Activated CD4-positive, alpha-beta T cell treated with anti-CD3 and anti-CD28 coated beads for 36 hours (primary cell): ENCODE measurements around the gene FMR1. TPM values are rescaled to one million over a fixed set of nuclear protein-coding genes. Genes with fewer than 3 reads are reported as not detected.
A peak's percentile ranks its signal among the peaks of the same experiment; 100 is the strongest.

ENCODE experiments used
- ATAC-seq: fragments of 200-7000 bp; cut with Tn5 transposase; one replicate; pipeline ENCODE4 v1.10.0; 2021; ENCODE audit warnings: mild to moderate bottlenecking, moderate library complexity
- CTCF ChIA-PET: fragments of 350-600 bp; sonication (Branson Sonifier 250); formaldehyde crosslinking; loops from one replicate; lab custom pipeline; 2021; ENCODE audit warnings: antibody characterized with exemption; lab: Charles Lee
- POLR2A ChIA-PET: fragments of 350-600 bp; sonication (Branson Sonifier 250); formaldehyde crosslinking; loops from one replicate; lab custom pipeline; 2021; ENCODE audit warnings: antibody characterized with exemption, inconsistent platforms; lab: Charles Lee
- DNase-seq: peaks from one replicate; pipeline ENCODE4 v3.0.0-alpha.2; 2020
- H3K27ac Mint-ChIP-seq: one replicate; pipeline ENCODE4 v1.8.0; 2021; ENCODE audit warnings: mixed read lengths
- H3K27me3 Mint-ChIP-seq: one replicate; pipeline ENCODE4 v1.8.0; 2021; ENCODE audit warnings: mixed read lengths
- H3K36me3 Mint-ChIP-seq: one replicate; pipeline ENCODE4 v1.8.0; 2021; ENCODE audit warnings: low read depth, mixed read lengths
- H3K4me1 Mint-ChIP-seq: one replicate; pipeline ENCODE4 v1.8.0; 2021; ENCODE audit warnings: mixed read lengths
- H3K4me3 Mint-ChIP-seq: one replicate; pipeline ENCODE4 v1.8.0; 2021; ENCODE audit warnings: mild to moderate bottlenecking, moderate library complexity, mixed read lengths
- H3K9me3 Mint-ChIP-seq: one replicate; pipeline ENCODE4 v1.8.0; 2021; ENCODE audit warnings: low read depth, mixed read lengths
- intact Hi-C, 2 experiments: fragments of 100-400 bp; cut with DNase I in 1 of 2; cut with micrococcal nuclease in 1 of 2; formaldehyde crosslinking; loops; one replicate each; pipeline versions ENCODE4 v1.14.2 to v1.15.1; 2022 to 2024; cut with DNase I, micrococcal nuclease
- total RNA-seq, 2 experiments: library from RNA; stranded (reverse); gene quantifications; one replicate each; pipeline ENCODE4 v1.2.3, GENCODE V29; 2021

The FMR1 gene
- total RNA-seq: 10 to 100 TPM; 30.7 to 32.1 TPM

DNA sequence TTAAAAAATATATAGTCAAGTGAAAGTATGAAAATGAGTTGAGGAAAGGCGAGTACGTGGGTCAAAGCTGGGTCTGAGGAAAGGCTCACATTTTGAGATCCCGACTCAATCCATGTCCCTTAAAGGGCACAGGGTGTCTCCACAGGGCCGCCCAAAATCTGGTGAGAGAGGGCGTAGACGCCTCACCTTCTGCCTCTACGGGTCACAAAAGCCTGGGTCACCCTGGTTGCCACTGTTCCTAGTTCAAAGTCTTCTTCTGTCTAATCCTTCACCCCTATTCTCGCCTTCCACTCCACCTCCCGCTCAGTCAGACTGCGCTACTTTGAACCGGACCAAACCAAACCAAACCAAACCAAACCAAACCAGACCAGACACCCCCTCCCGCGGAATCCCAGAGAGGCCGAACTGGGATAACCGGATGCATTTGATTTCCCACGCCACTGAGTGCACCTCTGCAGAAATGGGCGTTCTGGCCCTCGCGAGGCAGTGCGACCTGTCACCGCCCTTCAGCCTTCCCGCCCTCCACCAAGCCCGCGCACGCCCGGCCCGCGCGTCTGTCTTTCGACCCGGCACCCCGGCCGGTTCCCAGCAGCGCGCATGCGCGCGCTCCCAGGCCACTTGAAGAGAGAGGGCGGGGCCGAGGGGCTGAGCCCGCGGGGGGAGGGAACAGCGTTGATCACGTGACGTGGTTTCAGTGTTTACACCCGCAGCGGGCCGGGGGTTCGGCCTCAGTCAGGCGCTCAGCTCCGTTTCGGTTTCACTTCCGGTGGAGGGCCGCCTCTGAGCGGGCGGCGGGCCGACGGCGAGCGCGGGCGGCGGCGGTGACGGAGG is at the start of gene FMR1:
Gene FMR1 (plus strand): TSS at position 728 of the 831 bp plus-strand sequence. CDS start 261 bp downstream, outside the sequence.
- intact Hi-C loops: loop anchor here (2.0 to 10.0 kb wide), 5 partner anchors 469 to 1723 kb away; partner anchors contain the start of genes AFF2 (in 1 of the 2) and TMEM185A (in 1 of the 2)
- Mint-ChIP-seq H3K27me3 (no peaks in the 10 kb centered on the region), H3K27ac (peak within 1 kb of the TSS; percentile 95), H3K4me1 (peaks cover 28% of the 10 kb centered on the region), H3K4me3 (peak within 1 kb of the TSS; percentile 98), H3K9me3 (no peaks in the 10 kb centered on the region), H3K36me3 (peaks cover 3% of the 10 kb centered on the region)
- DNase-seq (peak; percentile 95), ATAC-seq (peak; percentile 88)
- POLR2A ChIA-PET: interaction anchor here (1.0 kb wide), 1 partner anchor 19 kb away, joined by 3 read pairs; no protein-coding TSS in a partner anchor
- CTCF ChIA-PET: no interaction called here

DNA sequence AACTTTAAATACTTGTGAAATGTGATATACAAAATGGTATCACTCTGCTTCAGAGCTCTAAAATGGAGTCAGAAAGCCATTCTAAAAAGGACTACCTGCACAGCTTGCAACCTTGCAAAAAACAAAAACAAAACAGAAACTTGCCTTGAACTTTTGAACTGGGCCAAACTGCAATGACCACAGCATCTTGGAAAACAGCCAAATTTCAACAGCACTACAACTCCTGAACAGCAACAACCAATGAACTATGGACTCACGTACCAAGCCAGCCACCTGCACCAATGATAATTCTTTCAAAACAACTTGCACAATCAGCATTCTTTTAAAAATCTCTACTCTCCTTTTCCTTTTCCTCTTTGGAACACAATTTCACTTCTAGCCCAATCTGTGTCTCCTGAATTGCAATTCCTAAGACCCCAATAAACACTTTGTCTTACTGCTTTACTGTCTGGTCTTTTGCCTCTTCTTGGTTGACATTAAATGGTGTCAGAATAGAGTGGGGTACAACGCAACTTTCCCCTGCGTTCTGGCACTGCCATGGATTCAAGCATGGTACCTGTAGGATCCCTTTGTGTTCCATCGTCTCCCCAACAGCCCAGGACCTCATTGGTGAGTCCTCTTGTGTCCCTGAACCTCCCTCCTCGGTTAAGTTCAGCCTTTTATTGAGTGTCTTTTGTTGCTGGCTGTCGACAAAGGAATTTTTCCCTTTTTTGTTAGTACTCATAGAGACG is 35.7 kb upstream of the FMR1 start:
- intact Hi-C loops: no loop called here
- H3K27me3 Mint-ChIP-seq: no peaks in the 10 kb centered on the region
- POLR2A ChIA-PET: interaction anchor here (0.6 kb wide), 1 partner anchor 132 kb away, joined by 3 read pairs; no protein-coding TSS in a partner anchor
- no peaks in the 10 kb centered on the region for H3K36me3 Mint-ChIP-seq
- H3K4me3 Mint-ChIP-seq: no peak overlapping the region
- peaks cover 5% of the 10 kb centered on the region for H3K9me3 Mint-ChIP-seq
- CTCF ChIA-PET: no interaction called here
- H3K27ac Mint-ChIP-seq: no peak overlapping the region
- no peaks in the 10 kb centered on the region for H3K4me1 Mint-ChIP-seq
- DNase-seq (no peak), ATAC-seq (no peak)

DNA sequence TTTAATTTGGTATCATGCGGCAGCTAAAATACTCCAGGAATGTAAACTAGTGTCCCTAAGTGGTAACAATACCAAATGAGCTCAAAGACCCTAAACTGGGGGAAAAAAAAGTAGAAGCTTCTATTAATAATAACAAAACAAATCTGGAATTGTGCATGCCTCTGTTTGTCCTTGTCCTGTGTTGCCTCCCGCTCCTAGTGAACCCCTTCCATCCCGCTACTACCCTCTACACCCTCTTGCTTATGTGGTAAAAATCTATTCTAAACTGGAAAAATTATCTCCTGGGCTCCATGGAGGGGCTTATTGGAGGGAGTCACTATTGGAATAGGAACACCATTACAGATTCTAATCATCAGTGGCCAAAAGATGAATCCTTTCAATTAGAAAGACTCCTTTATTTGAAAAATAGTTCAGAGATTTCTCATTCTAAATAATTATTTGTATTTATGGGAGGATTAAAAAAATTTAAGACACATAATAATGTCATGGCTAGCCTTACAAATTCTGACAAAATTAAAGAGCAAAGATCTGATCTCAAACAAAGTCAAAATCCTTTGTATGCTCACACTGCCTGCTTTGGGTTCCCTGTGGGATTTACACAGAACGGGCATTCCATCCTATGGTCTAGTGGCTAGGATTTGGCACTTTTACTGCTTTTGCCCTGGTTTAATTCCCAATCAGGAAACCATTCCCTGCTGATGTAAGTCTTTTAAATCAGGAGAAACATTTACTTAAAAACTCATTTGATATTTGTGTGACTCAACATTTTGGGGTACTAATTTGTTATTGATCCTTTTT is 34.7 kb upstream of the FMR1 start:
- CTCF ChIA-PET: no interaction called here
- no peak for ATAC-seq
- Mint-ChIP-seq H3K9me3 (peaks cover 2% of the 10 kb centered on the region), H3K4me1 (no peaks in the 10 kb centered on the region), H3K27ac (no peak overlapping the region), H3K4me3 (no peak overlapping the region), H3K36me3 (no peaks in the 10 kb centered on the region), H3K27me3 (no peaks in the 10 kb centered on the region)
- intact Hi-C loops: no loop called here
- POLR2A ChIA-PET: no interaction called here
- DNase-seq: no peak

- no peak for ATAC-seq
- H3K4me1 Mint-ChIP-seq: no peaks in the 10 kb centered on the region
Observed at GRCh38 chrX:147877726-147878125, 34.0 kb upstream of the FMR1 start.

DNA sequence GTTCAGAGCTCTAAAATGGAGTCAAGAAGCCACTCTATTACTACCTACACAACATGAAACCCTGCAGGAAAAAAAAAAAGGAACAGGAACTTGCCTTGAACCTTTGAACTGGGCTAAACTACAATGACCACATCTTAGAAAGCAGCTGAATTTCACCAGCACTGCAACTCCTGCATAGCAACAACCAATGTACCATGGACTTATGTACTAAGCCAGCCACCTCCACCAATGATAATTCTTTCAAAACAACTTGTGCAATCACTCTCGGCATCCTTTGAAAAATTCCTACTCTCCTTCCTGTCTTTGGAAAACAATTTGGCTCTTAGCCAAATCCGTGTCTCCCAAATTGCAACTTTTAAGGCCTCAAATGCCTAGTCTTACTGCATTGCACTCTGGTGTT is 26.8 kb upstream of the FMR1 start:
- CTCF ChIA-PET: no interaction called here
- Mint-ChIP-seq H3K9me3 (peaks cover 2% of the 10 kb centered on the region), H3K27me3 (no peaks in the 10 kb centered on the region), H3K36me3 (no peaks in the 10 kb centered on the region), H3K27ac (no peak overlapping the region), H3K4me3 (no peak overlapping the region), H3K4me1 (peaks cover 2% of the 10 kb centered on the region)
- ATAC-seq (no peak), DNase-seq (no peak)
- intact Hi-C loops: no loop called here
- POLR2A ChIA-PET: no interaction called here

More at GRCh38 chrX:147877726-147878125, 34.0 kb upstream of the FMR1 start:
- POLR2A ChIA-PET: no interaction called here
- H3K27ac Mint-ChIP-seq: no peak overlapping the region
- intact Hi-C loops: no loop called here
- H3K36me3 Mint-ChIP-seq: no peaks in the 10 kb centered on the region
- no peak overlapping the region for H3K4me3 Mint-ChIP-seq
- no peaks in the 10 kb centered on the region for H3K27me3 Mint-ChIP-seq
- DNase-seq: no peak
- CTCF ChIA-PET: no interaction called here
- H3K9me3 Mint-ChIP-seq: peaks cover 2% of the 10 kb centered on the region

DNA sequence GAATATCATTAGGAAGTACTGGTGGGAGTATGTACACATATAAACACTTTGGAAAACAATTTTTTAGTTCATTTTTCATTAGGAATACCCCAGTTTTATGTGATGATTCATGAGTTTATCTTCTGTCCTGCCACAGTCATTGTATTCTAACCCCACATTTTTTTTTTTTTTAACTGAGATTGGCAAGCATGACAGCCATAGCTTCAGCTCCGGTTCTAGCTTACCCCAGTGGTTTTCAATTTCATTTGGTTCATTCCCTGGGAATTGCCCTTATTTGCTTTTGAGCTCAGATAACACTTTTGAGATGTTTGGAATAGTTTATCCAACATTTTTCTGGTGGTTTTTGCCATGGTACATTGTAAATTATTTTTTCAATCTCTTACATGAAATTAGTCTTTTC is 21.0 kb upstream of the FMR1 start:
- ATAC-seq (no peak), DNase-seq (no peak)
- Mint-ChIP-seq H3K36me3 (no peaks in the 10 kb centered on the region), H3K9me3 (no peaks in the 10 kb centered on the region), H3K27ac (no peak overlapping the region), H3K4me3 (no peak overlapping the region), H3K4me1 (peaks cover 2% of the 10 kb centered on the region), H3K27me3 (peaks cover 5% of the 10 kb centered on the region)
- intact Hi-C loops: no loop called here
- CTCF ChIA-PET: no interaction called here
- POLR2A ChIA-PET: no interaction called here

GRCh38 chrX:147891896-147892295 is 19.8 kb upstream of the FMR1 start:
- H3K9me3 Mint-ChIP-seq: no peaks in the 10 kb centered on the region
- intact Hi-C loops: no loop called here
- no peak for DNase-seq
- no peak overlapping the region for H3K4me3 Mint-ChIP-seq
- no peak overlapping the region for H3K27ac Mint-ChIP-seq
- H3K4me1 Mint-ChIP-seq: peaks cover 2% of the 10 kb centered on the region
- ChIA-PET POLR2A (no interaction called here), CTCF (no interaction called here)
- H3K36me3 Mint-ChIP-seq: no peaks in the 10 kb centered on the region
- H3K27me3 Mint-ChIP-seq: peaks cover 5% of the 10 kb centered on the region
- ATAC-seq: no peak

DNA sequence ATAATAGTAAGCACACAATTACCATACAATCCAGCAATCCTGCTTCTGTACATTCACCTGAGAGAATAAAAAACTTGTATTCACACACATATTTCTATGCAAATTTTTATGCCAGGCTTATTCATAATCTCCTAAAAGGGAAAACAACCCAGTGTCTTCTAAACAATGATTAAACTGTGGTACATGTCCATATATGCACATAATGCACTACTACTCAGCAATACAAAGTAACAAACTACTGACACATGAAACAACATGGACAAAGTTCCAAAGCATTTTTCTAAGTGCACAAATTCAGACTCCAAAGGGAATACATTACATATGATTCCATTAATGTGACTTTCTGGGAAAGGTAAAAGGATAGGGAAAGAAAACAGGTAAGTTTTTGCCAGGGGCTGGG is 18.0 kb upstream of the FMR1 start:
- ChIA-PET CTCF (no interaction called here), POLR2A (no interaction called here)
- Mint-ChIP-seq H3K4me3 (no peak overlapping the region), H3K27ac (no peak overlapping the region), H3K36me3 (no peaks in the 10 kb centered on the region), H3K4me1 (no peaks in the 10 kb centered on the region), H3K27me3 (peaks cover 5% of the 10 kb centered on the region), H3K9me3 (no peaks in the 10 kb centered on the region)
- ATAC-seq (no peak), DNase-seq (no peak)
- intact Hi-C loops: no loop called here

DNA sequence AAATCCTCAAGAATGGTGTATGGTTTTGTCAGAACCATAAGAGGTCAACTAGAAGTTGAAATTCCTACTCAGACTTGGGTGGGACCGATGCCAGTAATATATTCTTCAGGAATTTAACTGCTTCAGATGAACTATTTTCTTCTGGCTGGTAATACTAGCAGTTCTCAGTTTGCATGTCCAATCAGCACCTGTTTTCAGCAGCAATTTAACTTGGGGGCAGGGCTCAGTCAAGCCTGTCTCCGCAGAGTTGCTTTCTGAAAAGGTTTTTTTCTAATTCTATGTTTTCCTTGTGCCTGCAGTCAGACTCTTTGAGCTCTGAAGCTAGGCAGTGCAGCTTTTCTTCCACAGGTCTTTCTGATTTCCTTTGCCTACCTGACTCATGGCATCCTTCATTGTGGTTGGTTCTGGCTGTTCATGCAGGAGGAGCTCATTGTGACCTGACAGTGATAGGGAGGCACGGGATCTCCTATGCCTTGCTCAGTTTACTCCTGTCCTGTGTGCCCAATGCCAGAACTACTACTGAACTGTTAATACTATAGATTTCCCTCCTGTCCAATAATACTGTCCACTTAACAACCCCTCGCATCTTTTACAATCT is 17.3 kb upstream of the FMR1 start:
- no peak overlapping the region for H3K27ac Mint-ChIP-seq

GRCh38 chrX:147897117-147897516 is 14.6 kb upstream of the FMR1 start:
- Mint-ChIP-seq H3K9me3 (no peaks in the 10 kb centered on the region), H3K36me3 (peaks cover 3% of the 10 kb centered on the region), H3K4me3 (no peak overlapping the region), H3K27ac (no peak overlapping the region), H3K4me1 (peaks cover 4% of the 10 kb centered on the region), H3K27me3 (peaks cover 5% of the 10 kb centered on the region)
- DNase-seq (no peak), ATAC-seq (no peak)
- intact Hi-C loops: no loop called here
- CTCF ChIA-PET: no interaction called here
- POLR2A ChIA-PET: no interaction called here

More for the DNA sequence above, 17.3 kb upstream of the FMR1 start:
- intact Hi-C loops: no loop called here
- Mint-ChIP-seq H3K9me3 (no peaks in the 10 kb centered on the region), H3K36me3 (no peaks in the 10 kb centered on the region), H3K4me3 (no peak overlapping the region), H3K27me3 (peaks cover 5% of the 10 kb centered on the region), H3K4me1 (no peaks in the 10 kb centered on the region)
- no peak for ATAC-seq
- CTCF ChIA-PET: interaction anchor here (0.8 kb wide), 1 partner anchor 139 kb away, joined by 3 read pairs; no protein-coding TSS in a partner anchor
- DNase-seq: no peak
- POLR2A ChIA-PET: no interaction called here

GRCh38 chrX:147898951-147899350 is 12.8 kb upstream of the FMR1 start:
- Mint-ChIP-seq H3K27me3 (peaks cover 5% of the 10 kb centered on the region), H3K36me3 (peaks cover 3% of the 10 kb centered on the region), H3K27ac (no peak overlapping the region), H3K9me3 (no peaks in the 10 kb centered on the region), H3K4me1 (peaks cover 4% of the 10 kb centered on the region), H3K4me3 (no peak overlapping the region)
- CTCF ChIA-PET: no interaction called here
- POLR2A ChIA-PET: no interaction called here
- DNase-seq (no peak), ATAC-seq (no peak)
- intact Hi-C loops: no loop called here
